MCF 10A (cell line): ENCODE data around the gene MAGEC2. TPM values are rescaled to one million over a fixed set of nuclear protein-coding genes. Genes with fewer than 3 reads are reported as not detected.

ENCODE experiments used
- BruUV-seq: library from RNA; stranded (reverse); fragments of 400-500 nt; replicated peaks from 2 replicates; lab custom pipeline; 2021; lab: Mats Ljungman, UMichigan
- CTCF ChIA-PET: fragments of 300-600 bp; sonication (Branson Sonifier 250); formaldehyde crosslinking; extraction: SDS; loops from one replicate; lab custom pipeline; 2021; ENCODE audit warnings: antibody characterized with exemption, inconsistent platforms; lab: Yijun Ruan, JAX
- POLR2A ChIA-PET: fragments of 300-600, 350-650 bp; sonication (Branson Sonifier 250); formaldehyde crosslinking; extraction: SDS; loops from one replicate; lab custom pipeline; 2020; ENCODE audit warnings: antibody characterized with exemption, inconsistent platforms; lab: Yijun Ruan, JAX
- DNase-seq: peaks from one replicate; pipeline ENCODE4 v3.0.0-alpha.2; 2018; ENCODE audit not compliant: unreplicated experiment
- H3K27ac Mint-ChIP-seq: one replicate; pipeline ENCODE4 v1.8.0; 2022; ENCODE audit warnings: mild to moderate bottlenecking, low read depth, mixed read lengths; ENCODE audit not compliant: unreplicated experiment
- H3K27me3 Mint-ChIP-seq: one replicate; pipeline ENCODE4 v1.8.0; 2022; ENCODE audit warnings: mixed read lengths; ENCODE audit not compliant: insufficient read depth, unreplicated experiment
- H3K36me3 Mint-ChIP-seq: one replicate; pipeline ENCODE4 v1.8.0; 2022; ENCODE audit warnings: mild to moderate bottlenecking, moderate library complexity, mixed read lengths; ENCODE audit not compliant: insufficient read depth, unreplicated experiment
- H3K4me1 Mint-ChIP-seq: one replicate; pipeline ENCODE4 v1.8.0; 2022; ENCODE audit warnings: mixed read lengths; ENCODE audit not compliant: insufficient read depth, unreplicated experiment
- H3K4me3 Mint-ChIP-seq: one replicate; pipeline ENCODE4 v1.8.0; 2022; ENCODE audit warnings: mild to moderate bottlenecking, moderate library complexity, mixed read lengths; ENCODE audit not compliant: unreplicated experiment
- H3K9me3 Mint-ChIP-seq: one replicate; pipeline ENCODE4 v1.8.0; 2022; ENCODE audit warnings: mixed read lengths; ENCODE audit not compliant: unreplicated experiment
- intact Hi-C: fragments of 100-400 bp; cut with micrococcal nuclease; formaldehyde crosslinking; loops from 2 replicates; pipeline ENCODE4 v1.14.1; 2022
- total RNA-seq: library from RNA; stranded (reverse); gene quantifications from 2 replicates; pipeline ENCODE4 v1.2.3, GENCODE V29; 2022
- TF ChIP-seq, protein P1 (sequence below): fragments of 200-600 bp; IDR thresholded peaks from one replicate; pipeline ENCODE4 v1.8.0; 2022; ENCODE audit warnings: antibody characterized with exemption, mild to moderate bottlenecking; ENCODE audit not compliant: unreplicated experiment

Gene MAGEC2
- total RNA-seq, 1 experiment from 2014 or later: not detected

DNA sequence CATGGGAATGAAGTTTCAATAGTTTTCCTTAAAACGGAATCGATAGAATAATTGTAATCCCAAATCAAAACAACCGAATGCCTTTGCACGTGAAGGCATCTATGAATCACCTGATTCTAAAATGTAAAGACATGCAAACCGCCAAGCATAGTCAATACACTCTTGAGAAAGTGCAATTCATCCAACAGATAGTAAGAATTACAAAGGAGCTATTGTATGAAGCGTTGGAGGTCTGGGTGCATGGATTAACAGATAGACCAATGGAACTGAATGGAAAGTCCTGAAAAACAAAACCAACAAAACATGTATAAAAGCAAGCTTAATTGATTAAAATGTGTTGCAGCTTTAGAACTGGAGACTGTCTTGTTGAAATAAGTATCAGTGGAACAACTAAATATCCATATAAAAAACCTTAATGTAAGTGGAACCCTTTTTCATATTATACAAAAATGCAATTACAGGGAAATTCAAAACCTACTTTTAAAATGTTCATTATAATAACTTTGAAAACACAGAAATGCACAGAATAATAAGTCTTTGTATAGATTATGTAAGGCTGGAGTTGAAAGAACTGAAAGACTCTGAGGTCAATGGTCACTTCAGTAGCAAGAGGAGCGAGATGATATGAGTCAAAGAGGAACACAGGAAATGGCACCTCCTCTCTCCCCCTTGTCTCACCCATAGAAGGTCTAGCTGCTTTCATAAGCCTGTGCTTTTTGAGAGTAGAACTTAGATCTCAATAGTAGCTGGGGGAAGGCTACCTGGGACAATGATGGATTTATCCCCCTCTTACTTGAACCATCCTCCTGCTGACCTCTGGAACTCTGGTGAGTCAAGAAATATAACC lies 20.1 kb downstream of the MAGEC2 start:
- ChIA-PET CTCF (no interaction called here), POLR2A (no interaction called here)
- no peaks in the 10 kb centered on the region for H3K36me3 Mint-ChIP-seq
- no TSS peak for BruUV-seq
- peaks cover 9% of the 10 kb centered on the region for H3K9me3 Mint-ChIP-seq
- intact Hi-C loops: no loop called here
- no peak overlapping the region for H3K27ac Mint-ChIP-seq
- no peak for DNase-seq
- H3K4me3 Mint-ChIP-seq: no peak overlapping the region
- TF ChIP-seq, protein P1, sequence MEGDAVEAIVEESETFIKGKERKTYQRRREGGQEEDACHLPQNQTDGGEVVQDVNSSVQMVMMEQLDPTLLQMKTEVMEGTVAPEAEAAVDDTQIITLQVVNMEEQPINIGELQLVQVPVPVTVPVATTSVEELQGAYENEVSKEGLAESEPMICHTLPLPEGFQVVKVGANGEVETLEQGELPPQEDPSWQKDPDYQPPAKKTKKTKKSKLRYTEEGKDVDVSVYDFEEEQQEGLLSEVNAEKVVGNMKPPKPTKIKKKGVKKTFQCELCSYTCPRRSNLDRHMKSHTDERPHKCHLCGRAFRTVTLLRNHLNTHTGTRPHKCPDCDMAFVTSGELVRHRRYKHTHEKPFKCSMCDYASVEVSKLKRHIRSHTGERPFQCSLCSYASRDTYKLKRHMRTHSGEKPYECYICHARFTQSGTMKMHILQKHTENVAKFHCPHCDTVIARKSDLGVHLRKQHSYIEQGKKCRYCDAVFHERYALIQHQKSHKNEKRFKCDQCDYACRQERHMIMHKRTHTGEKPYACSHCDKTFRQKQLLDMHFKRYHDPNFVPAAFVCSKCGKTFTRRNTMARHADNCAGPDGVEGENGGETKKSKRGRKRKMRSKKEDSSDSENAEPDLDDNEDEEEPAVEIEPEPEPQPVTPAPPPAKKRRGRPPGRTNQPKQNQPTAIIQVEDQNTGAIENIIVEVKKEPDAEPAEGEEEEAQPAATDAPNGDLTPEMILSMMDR: no peak
- H3K27me3 Mint-ChIP-seq: no peaks in the 10 kb centered on the region
- peaks cover 6% of the 10 kb centered on the region for H3K4me1 Mint-ChIP-seq

GRCh38 chrX:142156567-142156966 lies 48.5 kb downstream of the MAGEC2 start:
- TF ChIP-seq, protein P1: no peak
- H3K4me1 Mint-ChIP-seq: no peaks in the 10 kb centered on the region
- H3K27ac Mint-ChIP-seq: no peak overlapping the region
- no peaks in the 10 kb centered on the region for H3K36me3 Mint-ChIP-seq
- no peak for DNase-seq
- no peaks in the 10 kb centered on the region for H3K27me3 Mint-ChIP-seq
- H3K9me3 Mint-ChIP-seq: no peaks in the 10 kb centered on the region
- BruUV-seq: no TSS peak
- H3K4me3 Mint-ChIP-seq: no peak overlapping the region
- ChIA-PET POLR2A (no interaction called here), CTCF (no interaction called here)
- intact Hi-C loops: no loop called here
